Tibial nerve (tissue), 4 donors: ENCODE results near the gene ZBTB7C. TPM values are rescaled to one million over a fixed set of nuclear protein-coding genes. Genes with fewer than 3 reads are reported as not detected.
A peak's percentile ranks its signal among the peaks of the same experiment; 100 is the strongest.

Source experiments
- DNase-seq, 2 donors: peaks; one replicate each; pipeline ENCODE4 v3.0.0-alpha.2; 2019; ENCODE audit warnings: low spot score in 2 of 2
- H3K27ac ChIP-seq, 4 donors: fragments of 200-600 bp; sonication (generic) in 3 of 4; one replicate each; pipeline ENCODE4 v1.5.1; 2017 to 2019; ENCODE audit warnings: mild to moderate bottlenecking in 1 of 4
- H3K27me3 ChIP-seq, 2 donors: fragments of 200-600 bp; sonication (generic) in 1 of 2; one replicate each; pipeline versions ENCODE4 v1.5.1 to v1.6.0; 2017 to 2019
- H3K36me3 ChIP-seq, 3 donors: fragments of 200-600 bp; sonication (generic); one replicate each; pipeline ENCODE4 v1.5.1; 2018 to 2019
- H3K4me1 ChIP-seq, 4 donors: fragments of 200-600 bp; sonication (generic) in 3 of 4; one replicate each; pipeline ENCODE4 v1.5.1; 2017 to 2019
- H3K4me3 ChIP-seq, 4 donors: fragments of 200-600 bp; sonication (generic) in 3 of 4; one replicate each; pipeline ENCODE4 v1.5.1; 2017 to 2019; ENCODE audit warnings: mild to moderate bottlenecking in 1 of 4, moderate library complexity in 1 of 4
- H3K9me3 ChIP-seq, 4 donors: fragments of 200-600 bp; sonication (generic) in 3 of 4; one replicate each; pipeline ENCODE4 v1.5.1; 2017 to 2019
- EP300 ChIP-seq, 2 donors: sonication (generic); formaldehyde crosslinking; IDR thresholded peaks; one replicate each; pipeline ENCODE4 v1.6.1; 2017; ENCODE audit warnings: antibody characterized with exemption in 2 of 2, mild to moderate bottlenecking in 1 of 2
- POLR2A ChIP-seq, 2 donors: fragments of 450-650 bp; IDR thresholded peaks; one replicate each; pipeline ENCODE4 v1.6.1; 2017; ENCODE audit warnings: antibody characterized with exemption in 2 of 2, mild to moderate bottlenecking in 2 of 2, moderate library complexity in 2 of 2
- WGBS, 2 donors: methylation state at CpG; one replicate each; pipeline ENCODE4 v1.1.5; 2018; 5-methylcytosine and 5-hydroxymethylcytosine counted together
- total RNA-seq, 4 donors: library from RNA; depleted of rRNA; stranded (reverse); fragments of >200 nt; gene quantifications; one replicate each; pipeline ENCODE4 v1.1.0, GENCODE V29; 2016
- TF ChIP-seq, protein P1 (sequence below), 5 experiments: fragments of 200-600 bp in 3 of 5; fragments of 450-650 bp in 2 of 5; sonication (generic) in 3 of 5; IDR thresholded peaks; one replicate each; pipeline ENCODE4 v1.5.1; 2016 to 2019; ENCODE audit warnings: antibody characterized with exemption in 5 of 5, mild to moderate bottlenecking in 3 of 5, moderate library complexity in 2 of 5

ZBTB7C gene
- total RNA-seq, 4 donors from 2014 or later: 24.6 to 95.0 (median 75.3) TPM

DNA sequence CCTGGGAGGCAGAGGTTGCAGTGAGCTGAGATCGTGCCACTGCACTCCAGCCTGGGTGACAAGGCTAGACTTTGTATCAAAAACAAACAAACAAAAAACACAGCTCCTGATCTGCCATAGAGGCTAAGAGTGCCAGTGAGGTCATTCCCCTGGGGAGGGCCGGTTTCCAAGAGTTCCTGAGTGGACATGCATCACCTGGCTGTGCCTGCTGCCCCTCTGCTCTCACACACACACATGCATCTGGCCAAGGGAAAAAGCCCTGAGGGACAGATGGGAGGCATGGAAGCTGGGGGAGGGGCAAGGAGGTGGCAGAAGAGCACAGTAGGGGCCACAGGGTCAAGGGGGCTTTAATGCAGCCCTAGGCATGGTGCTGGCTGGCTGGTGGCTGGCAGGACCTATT lies 60.4 kb downstream of the ZBTB7C start:
- TF ChIP-seq POLR2A (IDR thresholded peaks at IDR 0.05): no peak
- TF ChIP-seq, protein P1, sequence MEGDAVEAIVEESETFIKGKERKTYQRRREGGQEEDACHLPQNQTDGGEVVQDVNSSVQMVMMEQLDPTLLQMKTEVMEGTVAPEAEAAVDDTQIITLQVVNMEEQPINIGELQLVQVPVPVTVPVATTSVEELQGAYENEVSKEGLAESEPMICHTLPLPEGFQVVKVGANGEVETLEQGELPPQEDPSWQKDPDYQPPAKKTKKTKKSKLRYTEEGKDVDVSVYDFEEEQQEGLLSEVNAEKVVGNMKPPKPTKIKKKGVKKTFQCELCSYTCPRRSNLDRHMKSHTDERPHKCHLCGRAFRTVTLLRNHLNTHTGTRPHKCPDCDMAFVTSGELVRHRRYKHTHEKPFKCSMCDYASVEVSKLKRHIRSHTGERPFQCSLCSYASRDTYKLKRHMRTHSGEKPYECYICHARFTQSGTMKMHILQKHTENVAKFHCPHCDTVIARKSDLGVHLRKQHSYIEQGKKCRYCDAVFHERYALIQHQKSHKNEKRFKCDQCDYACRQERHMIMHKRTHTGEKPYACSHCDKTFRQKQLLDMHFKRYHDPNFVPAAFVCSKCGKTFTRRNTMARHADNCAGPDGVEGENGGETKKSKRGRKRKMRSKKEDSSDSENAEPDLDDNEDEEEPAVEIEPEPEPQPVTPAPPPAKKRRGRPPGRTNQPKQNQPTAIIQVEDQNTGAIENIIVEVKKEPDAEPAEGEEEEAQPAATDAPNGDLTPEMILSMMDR (IDR thresholded peaks at IDR 0.05): no peak
- no peak for TF ChIP-seq EP300 (IDR thresholded peaks at IDR 0.05)
- DNase-seq: no peak
- no peak overlapping the region for H3K4me3 ChIP-seq
- H3K27ac ChIP-seq: no peak overlapping the region
- 65 to 83% methylated on average over 2 of the region's 2 CpGs for WGBS, 2 donors
- no peaks in the 10 kb centered on the region for H3K9me3 ChIP-seq
- H3K36me3 ChIP-seq: no peaks in the 10 kb centered on the region
- H3K27me3 ChIP-seq: no peaks in the 10 kb centered on the region
- peaks cover 0 to 10% (median 0%) of the 10 kb centered on the region in 4 donors for H3K4me1 ChIP-seq

DNA sequence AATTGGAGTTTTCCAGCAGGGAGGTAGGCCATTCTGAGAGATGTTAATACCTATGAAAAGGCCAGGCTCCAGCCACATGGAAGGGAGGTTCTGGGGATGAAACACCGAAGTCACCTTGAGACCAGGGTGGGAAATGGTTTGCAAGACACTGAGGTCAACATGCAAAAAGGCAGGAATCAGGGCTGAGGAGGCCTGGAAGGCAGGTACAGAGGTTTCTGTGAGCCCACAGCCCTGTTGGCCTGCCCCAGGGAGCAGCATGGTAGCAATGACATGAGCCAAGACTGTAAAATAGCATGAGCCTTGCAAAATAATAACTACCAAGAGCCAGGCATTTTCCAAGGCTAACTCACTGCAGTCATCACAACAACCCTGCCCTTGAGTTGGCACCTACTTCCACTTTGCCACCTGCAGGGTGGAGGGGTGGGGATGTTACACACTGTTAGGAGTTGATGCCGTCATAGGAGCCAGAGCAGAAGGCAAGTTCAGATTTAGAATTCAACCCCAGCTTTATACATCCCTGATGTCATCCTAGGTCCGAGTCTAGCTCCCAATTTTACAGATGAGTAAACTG lies 61.3 kb downstream of the ZBTB7C start:
- Histone ChIP-seq H3K4me3 (no peak overlapping the region), H3K9me3 (no peaks in the 10 kb centered on the region), H3K27me3 (no peaks in the 10 kb centered on the region), H3K4me1 (peaks cover 0 to 10% (median under 1%) of the 10 kb centered on the region in 4 donors), H3K27ac (no peak overlapping the region), H3K36me3 (no peaks in the 10 kb centered on the region)
- 94 to 97% methylated on average over 3 of the region's 3 CpGs for WGBS, 2 donors
- no peak for DNase-seq
- TF ChIP-seq POLR2A (IDR thresholded peaks at IDR 0.05): no peak
- TF ChIP-seq, protein P1 (IDR thresholded peaks at IDR 0.05): no peak

DNA sequence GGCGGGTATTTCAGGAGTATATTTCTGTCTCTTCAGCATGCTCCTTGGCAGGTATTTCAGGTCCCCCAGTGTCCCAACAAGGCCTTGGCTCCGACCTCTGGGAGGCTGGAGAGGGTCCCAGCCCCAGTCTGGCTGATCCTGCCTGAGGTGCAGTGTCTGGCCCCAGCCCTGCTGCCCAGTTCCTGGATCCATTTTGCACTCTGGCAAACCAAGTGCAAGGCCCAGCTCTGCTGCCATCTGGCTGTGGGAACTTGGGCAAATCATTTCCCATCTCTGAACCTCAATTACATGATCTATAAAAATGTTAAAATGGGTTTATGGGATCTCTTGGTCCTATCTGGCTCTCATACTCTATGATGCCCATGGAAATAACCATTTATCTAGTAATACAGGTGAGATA lies 63.6 kb downstream of the ZBTB7C start:
- H3K36me3 ChIP-seq: no peaks in the 10 kb centered on the region
- no peak for DNase-seq
- no peaks in the 10 kb centered on the region for H3K27me3 ChIP-seq
- H3K4me3 ChIP-seq: no peak overlapping the region
- peaks cover 0 to 31% (median 4%) of the 10 kb centered on the region in 4 donors for H3K4me1 ChIP-seq
- 56 to 64% methylated on average over 2 of the region's 2 CpGs for WGBS, 2 donors
- H3K27ac ChIP-seq: no peak overlapping the region
- no peaks in the 10 kb centered on the region for H3K9me3 ChIP-seq
- no peak for TF ChIP-seq POLR2A (IDR thresholded peaks at IDR 0.05)
- TF ChIP-seq, protein P1 (IDR thresholded peaks at IDR 0.05): peak in 1 of 5 experiments; percentile 14

DNA sequence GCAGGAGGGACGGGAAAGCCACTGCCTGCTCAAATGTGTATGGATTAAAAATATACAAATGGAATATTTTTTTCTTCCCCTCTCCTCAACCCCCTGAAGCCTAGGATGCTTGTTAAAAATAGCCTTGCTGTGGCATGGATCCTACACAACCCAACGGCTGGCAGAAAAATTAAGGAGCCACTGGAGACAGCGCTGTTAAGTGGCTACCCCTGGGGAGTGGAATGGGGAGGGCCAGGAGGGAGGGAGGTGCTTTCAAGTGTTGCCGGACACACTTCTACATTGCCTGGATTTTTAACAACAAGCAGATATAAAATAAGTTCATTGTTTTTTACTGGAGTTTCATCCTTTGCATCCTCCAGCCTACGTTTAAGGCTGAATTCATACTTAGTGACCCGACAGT lies 66.6 kb downstream of the ZBTB7C start:
- DNase-seq: no peak
- H3K27ac ChIP-seq: peak overlapping the region in 2 of 4 donors; percentile 63 to 75
- no peaks in the 10 kb centered on the region for H3K36me3 ChIP-seq
- H3K27me3 ChIP-seq: no peaks in the 10 kb centered on the region
- TF ChIP-seq POLR2A (IDR thresholded peaks at IDR 0.05) (no peak), EP300 (IDR thresholded peaks at IDR 0.05) (no peak)
- TF ChIP-seq, protein P1 (IDR thresholded peaks at IDR 0.05): no peak
- H3K4me3 ChIP-seq: no peak overlapping the region
- peaks cover 0 to 47% (median 4%) of the 10 kb centered on the region in 4 donors for H3K4me1 ChIP-seq
- H3K9me3 ChIP-seq: no peaks in the 10 kb centered on the region
- WGBS, 2 donors: 48 to 49% methylated on average over 6 of the region's 6 CpGs

DNA sequence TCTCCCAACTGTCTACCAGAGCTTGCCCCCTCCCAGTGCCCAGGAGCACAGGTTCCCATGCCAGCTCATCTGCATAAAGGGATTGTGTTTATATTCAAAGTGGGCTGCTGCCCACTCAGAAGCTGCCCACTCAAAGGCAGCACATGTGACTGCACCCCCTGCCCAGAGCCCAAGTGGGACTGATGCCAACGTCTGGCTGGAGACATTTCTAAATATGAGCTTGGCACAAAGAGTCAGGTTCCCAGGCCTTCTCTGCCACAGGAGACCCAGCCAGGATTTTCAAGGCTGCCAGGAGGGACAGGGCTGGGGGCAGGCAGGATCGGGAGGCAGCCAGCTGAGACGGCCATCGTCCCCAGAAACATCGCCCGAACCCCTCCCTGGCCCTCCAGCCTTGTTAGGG lies 67.1 kb downstream of the ZBTB7C start:
- Histone ChIP-seq H3K27ac (peak overlapping the region in 2 of 4 donors; percentile 63 to 75), H3K27me3 (no peaks in the 10 kb centered on the region), H3K4me3 (no peak overlapping the region), H3K4me1 (peaks cover 0 to 51% (median 4%) of the 10 kb centered on the region in 4 donors), H3K36me3 (no peaks in the 10 kb centered on the region), H3K9me3 (no peaks in the 10 kb centered on the region)
- TF ChIP-seq POLR2A (IDR thresholded peaks at IDR 0.05) (no peak), EP300 (IDR thresholded peaks at IDR 0.05) (no peak)
- TF ChIP-seq, protein P1 (IDR thresholded peaks at IDR 0.05): no peak
- WGBS, 2 donors: 32 to 41% methylated on average over 6 of the region's 6 CpGs
- DNase-seq: no peak
